HG03196 (cell line): ENCODE measurements around the gene CIP2A.
"Not testable (repeated sequence)": the region's sequence is repeated elsewhere in the genome, so short reads cannot be mapped to it uniquely, and the experiment has no call there.

Experiments used
- ATAC-seq: cut with Tn5 transposase; IDR thresholded peaks from one replicate; pipeline ENCODE4 v1.9.1; 2021; ENCODE audit not compliant: unreplicated experiment

The CIP2A gene

DNA sequence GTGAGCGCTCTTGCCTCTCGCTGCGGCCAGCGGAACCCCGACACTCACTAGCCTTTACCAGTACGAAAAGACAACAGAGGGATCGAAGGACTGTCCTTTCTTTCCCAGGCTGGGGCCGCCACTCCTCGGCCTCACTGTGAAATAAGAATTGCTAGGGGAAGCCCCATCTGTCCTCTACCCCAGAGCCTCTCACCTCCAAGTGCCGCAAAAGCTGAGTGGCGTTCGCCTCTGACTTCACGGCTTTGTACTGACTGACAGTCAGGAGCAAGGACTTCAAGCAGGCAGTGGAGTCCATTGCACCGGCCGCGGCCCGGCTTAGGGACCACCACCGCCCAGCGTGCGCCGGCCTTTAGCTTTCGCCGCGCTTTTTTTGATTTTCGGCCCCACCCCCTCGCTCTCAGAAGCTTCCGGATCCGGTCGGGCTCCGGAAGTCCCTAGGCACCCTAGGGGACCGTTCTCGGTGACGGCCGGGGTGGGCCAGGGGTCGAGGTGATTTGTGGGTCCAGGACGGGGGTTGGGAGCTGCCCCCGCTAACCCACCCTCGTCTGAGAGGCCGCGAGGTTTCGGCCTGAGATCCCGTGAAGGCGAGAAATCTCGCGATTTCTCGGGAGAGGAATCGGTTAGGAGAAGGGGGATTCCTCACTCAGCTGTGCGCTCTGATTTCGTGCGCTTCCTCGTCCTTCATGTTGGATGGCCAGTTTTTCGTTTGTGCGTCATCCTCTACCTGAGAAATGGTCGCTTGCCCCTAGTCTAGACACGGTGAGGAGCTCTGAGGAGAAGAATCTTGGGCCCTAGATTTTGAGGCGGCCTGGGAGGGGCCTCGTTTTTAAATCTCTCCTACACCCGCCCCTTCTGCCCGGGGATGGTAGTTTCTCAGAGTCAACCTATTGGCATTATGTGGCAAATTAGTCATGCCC is at the start of gene CIP2A, which contains the start of gene DZIP3:
CIP2A (minus strand) TSS at position 358 of the 917 bp plus-strand sequence; CDS start at position 295, 63 bp downstream.
DZIP3 (plus strand) TSS at position 642 of the 917 bp plus-strand sequence. CDS start 15,685 bp downstream, outside the sequence.
- ATAC-seq: peak; percentile 93

DNA sequence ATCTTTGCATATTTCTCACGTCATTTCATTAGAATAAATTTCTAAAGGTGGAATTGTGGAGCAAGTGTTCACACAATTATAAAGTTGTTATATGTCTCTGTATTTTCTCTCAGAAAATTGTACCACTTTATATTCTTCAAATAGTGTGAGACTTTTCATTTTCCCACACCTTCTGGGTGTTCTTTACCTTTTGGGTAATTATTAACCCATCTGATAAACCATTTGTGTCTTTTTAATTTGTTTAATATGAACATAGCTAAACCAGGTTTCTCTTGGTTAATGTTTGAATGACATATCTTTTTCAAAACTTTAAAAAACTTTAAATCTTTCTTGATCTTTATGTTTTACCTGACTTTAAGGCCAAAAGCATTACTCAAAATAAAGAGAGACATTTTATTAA is 40.7 kb upstream of the CIP2A start:
- ATAC-seq: no peak

DNA sequence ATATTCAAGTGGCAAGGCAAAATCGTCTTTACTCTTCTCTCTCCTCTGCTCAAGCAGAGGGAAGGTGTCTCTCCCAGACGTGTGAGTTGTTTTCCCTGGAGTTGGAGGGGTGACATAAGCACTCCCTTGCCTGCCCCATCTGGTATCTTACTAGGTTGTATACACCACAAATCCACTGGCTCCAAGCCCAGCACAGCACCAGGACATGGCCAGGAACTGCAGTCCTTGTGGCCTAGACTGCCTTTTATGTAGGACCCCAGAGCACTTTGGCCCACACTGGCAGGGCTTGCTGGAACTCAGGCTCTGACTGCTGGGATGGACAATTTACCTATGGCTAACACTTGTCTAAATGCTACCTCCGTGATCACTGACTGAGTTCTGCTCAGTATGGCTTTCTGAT is 34.3 kb upstream of the CIP2A start:
- ATAC-seq: no peak

DNA sequence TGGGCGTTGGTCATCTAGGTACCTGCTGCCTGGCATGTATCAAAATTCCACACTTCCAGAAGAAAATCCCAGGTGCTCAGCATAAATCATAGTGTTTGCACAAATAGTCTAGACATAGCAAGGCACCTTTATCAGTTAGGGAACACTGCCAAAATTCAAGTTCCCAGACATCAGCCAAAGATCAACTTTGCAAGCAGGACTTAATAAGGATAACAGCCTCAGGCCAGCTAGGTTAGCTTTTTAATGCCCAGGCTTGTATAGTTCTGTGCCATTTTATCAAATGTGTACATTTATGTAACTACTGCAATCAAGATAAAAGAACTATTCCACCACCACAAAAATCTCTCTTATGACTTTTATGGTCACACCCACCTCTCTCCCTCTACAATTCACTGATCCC is 31.0 kb upstream of the CIP2A start:
- no peak for ATAC-seq

DNA sequence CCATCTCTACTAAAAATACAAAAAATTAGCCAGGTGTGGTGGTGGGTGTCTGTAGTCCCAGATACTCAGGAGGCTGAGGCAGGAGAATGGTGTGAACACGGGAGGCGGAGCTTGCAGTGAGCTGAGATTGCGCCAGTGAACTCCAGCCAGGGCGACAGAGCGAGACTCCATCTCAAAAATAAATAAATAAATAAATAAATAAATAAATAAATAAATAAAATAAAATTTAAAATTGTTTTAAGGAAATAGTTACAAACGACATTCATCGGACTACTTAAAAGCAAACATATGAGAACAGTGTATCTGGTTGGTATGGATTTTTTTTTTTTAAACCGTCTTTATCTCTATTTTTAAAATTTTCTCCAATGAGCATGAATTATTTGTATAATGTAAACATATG is 26.9 kb upstream of the CIP2A start:
- ATAC-seq: not testable (repeated sequence)

DNA sequence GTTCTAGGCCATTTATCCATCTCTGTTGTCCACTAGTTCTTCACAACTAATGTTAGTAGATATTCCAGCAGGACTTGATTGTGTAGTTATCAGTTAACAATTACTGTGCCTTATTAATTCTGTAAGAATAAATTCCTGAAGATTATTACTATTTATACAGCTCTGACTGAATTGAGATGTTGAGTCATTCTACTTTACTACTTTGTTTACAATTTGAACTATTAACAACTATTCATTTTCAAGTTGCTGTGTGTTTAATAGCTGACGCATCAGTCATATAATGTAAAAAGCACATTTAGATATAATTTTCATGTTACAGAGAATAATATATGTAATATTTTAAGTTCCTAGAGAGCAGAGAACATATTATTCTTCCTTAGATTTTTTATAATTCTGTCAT is 21.4 kb upstream of the CIP2A start:
- ATAC-seq: no peak

DNA sequence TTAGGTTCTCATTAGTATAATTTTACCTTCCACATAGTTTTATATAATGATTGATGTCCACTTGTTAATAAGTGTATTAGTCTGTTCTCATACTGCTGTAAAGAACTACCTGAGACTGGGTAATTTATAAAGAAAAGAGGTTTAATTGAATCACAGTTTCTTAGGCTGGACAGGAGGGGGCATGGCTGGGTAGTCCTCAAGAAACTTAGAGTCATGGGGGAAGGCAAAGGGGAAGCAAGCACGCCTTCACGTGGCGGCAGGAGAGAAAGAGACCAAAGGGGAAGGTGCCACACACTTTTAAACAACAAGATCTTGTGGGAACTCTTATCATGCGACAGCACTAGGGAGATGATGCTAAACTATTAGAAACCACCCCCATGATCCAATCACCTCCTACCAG is 19.5 kb upstream of the CIP2A start:
- no peak for ATAC-seq

DNA sequence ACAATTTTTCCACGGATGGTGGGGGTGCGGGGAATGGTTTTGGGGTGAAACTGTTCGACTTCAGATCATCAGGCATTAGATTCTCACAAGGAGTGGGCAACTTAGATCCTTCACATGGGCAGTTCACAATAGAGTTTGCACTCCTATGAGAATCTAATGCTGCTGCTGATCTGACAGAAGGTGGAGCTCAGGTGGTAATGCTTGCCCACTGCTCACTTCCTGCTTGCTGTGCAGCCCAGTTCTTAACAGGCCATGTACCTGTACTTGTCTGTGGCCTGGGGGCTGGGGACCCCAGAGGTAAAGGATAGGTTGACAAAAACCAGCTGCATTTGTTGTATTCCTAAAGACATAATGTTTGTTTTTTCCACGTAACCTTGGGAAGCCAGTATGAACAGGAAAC is 16.3 kb upstream of the CIP2A start:
- ATAC-seq: no peak

DNA sequence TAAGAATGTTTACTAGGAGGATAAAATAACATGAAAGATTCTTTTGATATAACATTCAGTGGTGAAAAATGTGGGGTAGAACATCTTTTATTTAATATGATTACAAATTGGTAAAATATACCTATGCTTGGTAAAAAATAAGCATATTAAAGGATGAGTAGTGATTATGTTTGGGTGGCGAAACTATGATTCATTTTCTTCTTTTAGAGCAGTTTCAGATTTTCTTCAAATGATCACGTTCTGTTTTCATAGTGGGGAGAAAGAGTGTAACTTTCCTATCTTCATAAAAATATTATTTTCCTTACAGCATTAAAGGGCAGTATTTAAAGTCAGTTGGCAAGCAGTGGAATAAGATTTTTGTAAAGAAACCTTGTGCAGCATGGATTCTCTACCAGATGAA is 15.8 kb upstream of the CIP2A start:
- no peak for ATAC-seq

DNA sequence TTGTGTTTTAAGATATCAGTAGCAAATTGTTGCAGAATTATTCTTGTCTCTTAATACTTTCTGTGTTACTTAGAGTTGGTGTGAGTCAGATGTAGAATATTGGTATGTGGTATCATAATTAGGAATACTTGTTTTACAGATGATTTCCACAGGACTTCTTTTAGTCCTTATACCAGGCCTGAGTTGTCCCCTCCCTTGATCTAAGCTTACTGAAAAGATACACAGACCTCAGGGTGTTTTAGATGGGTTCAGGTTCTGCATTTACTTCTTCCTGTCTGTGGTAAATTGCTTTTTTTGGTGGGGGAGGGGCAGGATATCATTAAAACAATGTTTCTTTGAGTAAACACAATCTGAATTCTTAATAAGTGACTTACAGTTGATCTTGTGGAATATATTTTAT is 14.5 kb upstream of the CIP2A start:
- ATAC-seq: no peak

DNA sequence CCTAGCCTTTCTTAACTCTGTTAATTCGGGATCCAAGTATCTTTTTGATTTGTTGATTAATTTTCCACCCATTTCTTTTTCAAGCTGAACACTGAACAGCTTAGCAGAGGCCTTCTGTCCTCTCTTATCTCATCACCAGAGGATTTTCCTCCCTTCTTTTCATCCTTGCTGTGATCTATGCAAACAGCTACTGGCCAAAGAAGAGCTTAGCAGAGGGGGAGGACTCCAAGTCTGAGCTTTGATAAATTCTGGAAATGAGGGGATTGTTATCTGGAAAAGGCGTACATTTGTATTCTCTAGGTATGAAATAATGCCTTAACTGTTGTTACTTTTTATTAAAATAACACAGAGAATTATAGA is 13.7 kb upstream of the CIP2A start:
- ATAC-seq: no peak

DNA sequence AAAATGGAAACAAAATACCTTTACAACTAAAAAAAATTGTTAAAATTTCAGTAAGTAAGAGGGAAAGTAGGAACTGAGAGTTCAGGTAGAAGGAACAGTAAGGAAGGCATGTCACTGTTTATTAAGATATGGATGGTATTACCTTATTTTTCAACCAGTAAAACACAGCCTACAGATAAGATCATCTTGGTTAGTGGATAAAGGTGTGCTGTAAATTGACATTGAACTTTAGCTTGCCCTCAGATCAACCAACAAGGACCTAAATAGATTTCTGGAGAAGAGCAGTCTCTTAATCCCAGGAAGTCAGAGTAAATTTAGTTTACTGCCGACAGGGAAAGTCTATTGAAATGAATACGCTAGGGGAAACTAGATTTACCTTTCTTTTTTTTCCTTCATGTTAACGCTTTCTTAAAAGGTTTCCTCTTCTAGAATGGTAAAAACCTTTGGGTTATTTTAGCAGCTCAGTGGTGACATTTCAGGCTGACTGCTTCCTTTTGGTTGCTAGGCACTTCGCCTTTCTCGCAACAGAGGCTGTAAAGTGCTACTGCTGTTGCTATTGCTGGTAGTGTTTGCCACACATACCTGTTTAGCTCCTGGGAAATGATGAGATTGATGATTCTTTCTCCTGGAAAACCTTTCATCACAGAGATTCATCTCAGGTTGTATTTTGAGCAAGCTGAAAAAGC is 13.2 kb upstream of the CIP2A start:
- no peak for ATAC-seq

DNA sequence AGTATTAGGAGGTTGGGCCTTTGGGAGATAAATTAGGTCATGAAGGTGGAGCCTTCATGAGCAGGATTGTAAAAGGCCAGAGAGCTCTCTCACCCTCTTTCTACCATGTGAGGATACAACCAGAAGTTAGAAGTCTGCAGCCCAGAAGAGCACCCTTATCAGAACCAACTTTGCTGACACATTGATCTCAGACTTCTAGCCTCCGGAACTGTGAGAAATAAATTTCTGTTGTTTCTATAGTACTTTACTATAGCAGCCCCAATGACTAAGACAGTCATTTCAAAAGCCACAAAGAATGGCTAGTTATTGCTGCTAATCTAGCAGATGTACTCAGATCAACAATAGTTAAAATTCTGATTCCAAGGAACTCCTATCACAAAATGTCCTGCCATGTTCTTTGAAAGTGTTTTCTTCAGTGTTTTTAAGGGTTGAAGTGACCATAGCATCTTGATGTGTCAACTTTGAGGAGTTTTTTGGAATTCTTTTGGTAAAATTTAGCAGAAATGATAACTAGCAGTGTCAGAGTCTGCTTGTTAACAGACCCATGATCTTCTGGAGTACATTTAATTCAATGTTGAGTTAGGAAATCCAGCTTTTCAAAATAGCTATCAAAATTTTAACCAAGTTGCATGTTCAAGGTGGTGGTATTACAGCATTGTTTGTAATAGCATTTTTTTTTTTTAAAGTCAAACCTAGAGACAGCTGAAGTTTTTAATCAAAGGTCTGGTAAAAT is 10.6 kb upstream of the CIP2A start:
- ATAC-seq: no peak

DNA sequence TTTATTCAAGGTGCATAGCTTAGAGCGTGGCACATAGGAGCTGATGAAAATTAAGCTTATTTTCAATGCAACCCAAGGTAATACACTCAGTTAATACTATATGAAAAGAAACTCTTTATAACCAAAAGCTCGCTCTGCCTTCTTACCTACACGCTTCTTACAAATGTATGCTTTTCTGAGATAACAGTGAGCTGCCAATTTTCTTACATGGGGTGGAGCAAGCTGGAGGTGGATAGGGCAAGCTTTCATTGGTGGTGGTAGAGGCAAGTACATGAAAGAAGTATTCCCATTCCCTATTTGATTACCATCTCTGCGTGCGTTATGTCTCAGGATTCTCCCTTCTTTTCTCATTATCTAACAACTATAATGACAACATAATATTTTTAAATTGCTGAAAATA is 9.1 kb upstream of the CIP2A start:
- ATAC-seq: no peak

DNA sequence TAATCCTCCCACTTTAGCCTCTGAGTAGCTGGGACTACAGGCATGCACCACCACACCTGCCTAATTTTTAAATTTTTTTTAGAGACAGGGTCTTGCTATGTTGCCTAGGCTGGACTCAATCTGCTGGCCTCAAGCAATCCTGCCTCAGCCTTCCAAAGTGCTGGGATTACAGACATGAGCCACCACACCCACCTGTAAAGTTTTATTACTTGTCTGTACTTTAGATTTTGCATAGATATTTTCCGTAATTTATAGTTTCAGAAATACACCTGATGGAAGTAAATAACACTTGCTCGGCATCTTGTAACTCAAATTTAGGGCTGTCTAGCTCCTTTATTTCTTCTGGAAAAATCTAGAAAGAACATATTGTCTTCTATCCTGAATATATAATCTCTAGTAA is 6.1 kb upstream of the CIP2A start:
- ATAC-seq: no peak

DNA sequence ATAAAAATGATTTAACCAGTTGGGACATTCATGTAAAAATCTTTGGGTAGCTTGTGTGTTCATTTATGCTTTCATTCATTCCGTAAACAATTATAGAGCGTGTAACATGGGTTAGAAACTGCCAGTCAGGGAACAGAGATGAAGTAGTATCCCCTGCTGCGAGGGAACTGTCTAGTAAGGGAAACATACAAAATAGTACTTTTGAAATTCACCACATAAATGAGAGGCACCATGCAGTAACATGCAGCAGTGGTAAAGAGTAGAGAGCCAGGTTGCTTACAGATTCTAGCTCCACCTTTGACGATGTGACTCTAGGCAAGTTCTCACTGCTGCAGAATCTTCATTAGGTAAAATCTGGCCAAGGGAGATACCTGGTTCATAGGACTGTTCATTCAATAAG is 1.2 kb upstream of the CIP2A start:
- no peak for ATAC-seq

DNA sequence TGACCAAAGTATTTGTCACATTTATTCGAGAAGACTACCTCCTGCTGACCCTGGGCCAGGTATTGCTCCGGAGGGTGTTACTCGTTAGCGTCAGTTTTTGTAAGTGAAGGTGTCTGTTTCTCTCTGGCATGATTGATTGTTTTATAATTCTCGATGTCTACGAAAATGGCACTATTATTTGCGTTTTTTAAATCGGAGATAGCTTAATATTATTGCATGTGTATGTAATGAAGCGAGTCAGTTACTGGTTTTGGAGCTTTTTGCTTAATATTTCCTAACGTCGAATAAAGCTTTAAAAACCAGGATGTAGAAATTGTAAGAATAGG is 723 bp upstream of the CIP2A start:
- no peak for ATAC-seq

DNA sequence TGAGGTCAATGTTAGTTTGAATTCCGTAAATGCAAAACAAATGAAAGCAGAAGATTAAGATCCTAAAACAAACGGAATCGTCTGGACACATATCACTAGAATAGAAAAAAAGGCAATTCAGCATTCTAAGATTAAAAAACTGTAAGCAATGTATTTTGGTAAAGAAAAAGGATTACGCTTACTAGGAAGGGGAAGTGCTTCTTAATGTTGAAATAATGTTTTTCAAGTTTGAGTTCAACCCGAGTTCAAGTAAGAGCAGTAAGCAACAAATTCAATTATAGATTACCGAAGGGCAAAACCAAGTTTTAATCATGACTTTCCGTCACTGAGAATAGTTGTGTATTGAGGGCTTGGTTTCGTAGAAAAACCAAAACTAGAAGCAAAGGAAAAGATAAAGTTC is 637 bp downstream of the CIP2A start:
- no peak for ATAC-seq

DNA sequence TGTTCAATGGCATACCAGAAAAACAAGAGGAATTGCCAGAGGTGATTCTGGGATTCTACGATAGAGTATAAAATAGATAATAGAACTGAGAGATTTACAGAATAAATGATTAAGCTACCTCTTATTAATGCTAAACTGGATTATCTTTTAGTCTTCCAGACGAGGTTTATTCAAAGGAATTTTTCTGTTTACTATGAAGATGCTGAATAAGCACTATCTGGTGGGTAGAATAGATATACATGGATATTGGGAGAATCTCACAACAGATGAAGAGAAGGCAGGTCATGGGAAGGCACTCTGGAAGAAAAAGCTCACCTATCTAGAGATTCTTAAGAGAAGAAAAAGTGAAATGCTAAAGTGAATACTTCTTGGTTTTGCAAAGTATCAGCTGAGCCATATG is 11.2 kb downstream of the CIP2A start:
- ATAC-seq: no peak

DNA sequence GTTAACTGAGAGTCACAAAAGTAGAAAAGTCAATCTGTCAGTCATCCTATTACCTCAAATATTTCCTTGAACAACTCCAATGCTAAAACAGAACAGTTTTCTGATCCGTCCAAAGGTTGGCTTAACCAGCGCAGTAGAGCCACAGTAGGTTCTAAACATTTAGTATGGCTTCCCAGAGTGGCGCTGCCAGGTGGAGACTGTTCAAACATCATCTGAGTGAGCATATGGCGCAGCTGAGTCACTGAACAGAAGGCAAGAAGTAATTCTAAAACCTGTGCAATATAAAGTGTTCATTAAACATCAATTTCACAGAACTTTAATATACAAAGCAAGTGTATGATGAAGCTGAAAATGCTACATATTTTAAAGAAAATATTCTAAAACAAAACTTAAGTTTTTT is 19.9 kb downstream of the CIP2A start:
- no peak for ATAC-seq

DNA sequence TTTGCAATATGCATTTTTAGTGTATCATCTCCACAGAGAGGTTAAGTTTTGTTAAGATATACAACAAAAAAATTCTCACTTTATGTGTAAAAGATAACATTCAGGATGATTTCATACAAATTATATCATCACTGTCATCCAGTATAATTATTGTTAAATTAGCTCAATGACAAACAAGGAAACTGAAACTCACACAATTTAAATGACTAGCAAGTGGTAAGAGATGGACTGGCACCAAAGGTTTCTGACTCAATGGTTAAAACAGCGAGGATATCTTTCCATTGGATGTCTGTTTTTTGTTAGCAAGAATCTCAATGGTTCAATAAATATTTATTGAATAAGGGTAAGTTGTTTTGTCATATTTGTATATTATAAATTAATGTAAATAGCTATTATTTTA is 22.6 kb downstream of the CIP2A start:
- no peak for ATAC-seq

DNA sequence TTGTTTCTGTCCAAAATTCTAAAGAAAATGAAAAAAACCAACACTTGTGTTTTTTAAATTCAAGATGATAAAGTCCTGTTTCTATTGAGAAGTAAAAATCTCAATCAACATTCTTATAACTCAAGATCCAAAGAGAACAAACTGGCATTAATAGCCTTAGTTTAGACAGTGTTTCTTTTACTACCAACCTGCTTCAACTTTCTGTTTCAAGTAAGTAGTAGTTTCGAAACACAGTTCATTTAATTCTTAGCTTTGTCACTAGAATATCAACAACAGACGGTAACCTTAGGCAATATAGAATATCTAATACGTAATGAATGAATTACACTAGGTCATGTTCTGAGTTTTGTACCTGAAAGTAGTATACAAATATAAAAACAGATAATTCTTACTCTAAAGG is 23.7 kb downstream of the CIP2A start:
- ATAC-seq: no peak
